GM18873 (cell line): ENCODE results near the gene SMTNL2.
"Not testable (repeated sequence)": the region's sequence is repeated elsewhere in the genome, so short reads cannot be mapped to it uniquely, and the experiment has no call there.

Source experiments
- ATAC-seq: cut with Tn5 transposase; IDR thresholded peaks from one replicate; pipeline ENCODE4 v1.9.1; 2021; ENCODE audit warnings: mild to moderate bottlenecking, moderate library complexity, moderate number of reproducible peaks; ENCODE audit not compliant: unreplicated experiment, low FRiP score

SMTNL2 gene

GRCh38 chr17:4582691-4583090, 1.6 kb upstream of the SMTNL2 start:
- ATAC-seq = no peak

GRCh38 chr17:4583206-4583605, 1.1 kb upstream of the SMTNL2 start:
- ATAC-seq = no peak

- no peak for ATAC-seq
Measured at GRCh38 chr17:4583782-4584100, 588 bp upstream of the SMTNL2 start.

GRCh38 chr17:4584917-4585637, 748 bp downstream of the SMTNL2 start:
- no peak for ATAC-seq

- ATAC-seq = no peak
Measured at GRCh38 chr17:4585638-4585994, 1.3 kb downstream of the SMTNL2 start.

- ATAC-seq = no peak
Measured at GRCh38 chr17:4586043-4586442, 1.7 kb downstream of the SMTNL2 start.

GRCh38 chr17:4587195-4587594, 2.9 kb downstream of the SMTNL2 start:
- no peak for ATAC-seq

- no peak for ATAC-seq
Measured at GRCh38 chr17:4587803-4588202, 3.5 kb downstream of the SMTNL2 start.

- ATAC-seq = no peak
Measured at GRCh38 chr17:4588391-4588790, 4.1 kb downstream of the SMTNL2 start.

GRCh38 chr17:4588898-4589625, 4.7 kb downstream of the SMTNL2 start:
- ATAC-seq = no peak

GRCh38 chr17:4590042-4590441, 5.7 kb downstream of the SMTNL2 start:
- not testable (repeated sequence) for ATAC-seq

- ATAC-seq = no peak
Measured at GRCh38 chr17:4590981-4591453, 6.7 kb downstream of the SMTNL2 start.

- ATAC-seq = no peak
Measured at GRCh38 chr17:4591529-4591928, 7.2 kb downstream of the SMTNL2 start.

GRCh38 chr17:4592240-4593005, 8.1 kb downstream of the SMTNL2 start:
- ATAC-seq = no peak

- no peak for ATAC-seq
Measured at GRCh38 chr17:4593021-4593421, 8.7 kb downstream of the SMTNL2 start.

GRCh38 chr17:4594406-4594805, 10.1 kb downstream of the SMTNL2 start:
- ATAC-seq = no peak

GRCh38 chr17:4594931-4595684, 10.8 kb downstream of the SMTNL2 start:
- no peak for ATAC-seq

GRCh38 chr17:4595685-4596342, 11.5 kb downstream of the SMTNL2 start:
- ATAC-seq = not testable (repeated sequence)

- no peak for ATAC-seq
Measured at GRCh38 chr17:4596636-4597380, 12.5 kb downstream of the SMTNL2 start.
